HepG2 (cell line): ENCODE results near the gene LTA. TPM values are rescaled to one million over a fixed set of nuclear protein-coding genes. Genes with fewer than 3 reads are reported as not detected.

Experiments
- ADNP ChIP-seq: sonication (generic); formaldehyde crosslinking; IDR thresholded peaks from 2 replicates; pipeline ENCODE4 v1.4.0; 2020; ENCODE audit warnings: missing genetic modification reagents
- AKAP8 ChIP-seq: sonication (generic); formaldehyde crosslinking; IDR thresholded peaks from 2 replicates; pipeline ENCODE4 v1.5.1; 2020; ENCODE audit warnings: mild to moderate bottlenecking, missing genetic modification reagents
- ATAD3A ChIP-seq: sonication (generic); formaldehyde crosslinking; IDR thresholded peaks from 2 replicates; pipeline ENCODE4 v1.4.0; 2020; ENCODE audit warnings: missing genetic modification reagents
- EEA1 ChIP-seq: sonication (generic); formaldehyde crosslinking; IDR thresholded peaks from 2 replicates; pipeline ENCODE4 v1.5.1; 2020; ENCODE audit warnings: mild to moderate bottlenecking, missing genetic modification reagents, borderline replicate concordance
- FLYWCH1 ChIP-seq: sonication (generic); formaldehyde crosslinking; IDR thresholded peaks from 2 replicates; pipeline ENCODE4 v1.8.1; 2023; ENCODE audit warnings: mild to moderate bottlenecking, missing genetic modification reagents
- FOXA3 ChIP-seq: IDR thresholded peaks from 2 replicates; pipeline ENCODE4 v1.6.1; 2016; ENCODE audit warnings: missing genetic modification reagents, missing compliant biosample characterization
- FOXO4 ChIP-seq: sonication (generic); formaldehyde crosslinking; conservative IDR thresholded peaks from 2 replicates; pipeline ENCODE4 v1.8.1; 2023; ENCODE audit warnings: missing genetic modification reagents
- IRF9 ChIP-seq: sonication (generic); formaldehyde crosslinking; IDR thresholded peaks from 2 replicates; pipeline ENCODE4 v1.8.0; 2022; ENCODE audit warnings: missing genetic modification reagents, mild to moderate bottlenecking, borderline replicate concordance
- JDP2 ChIP-seq: sonication (generic); formaldehyde crosslinking; IDR thresholded peaks from 2 replicates; pipeline ENCODE4 v1.8.1; 2022; ENCODE audit warnings: missing genetic modification reagents, borderline replicate concordance
- KMT2A ChIP-seq: sonication (generic); formaldehyde crosslinking; IDR thresholded peaks from 2 replicates; pipeline ENCODE4 v1.4.0; 2020; ENCODE audit warnings: missing genetic modification reagents
- MED1 ChIP-seq: sonication (generic); formaldehyde crosslinking; IDR thresholded peaks from 2 replicates; pipeline ENCODE4 v1.4.0; 2020; ENCODE audit warnings: missing genetic modification reagents
- MIXL1 ChIP-seq: IDR thresholded peaks from 2 replicates; pipeline ENCODE4 v1.6.1; 2016
- MXD1 ChIP-seq: sonication (generic); formaldehyde crosslinking; IDR thresholded peaks from 2 replicates; pipeline ENCODE4 v1.4.0; 2020; ENCODE audit warnings: mild to moderate bottlenecking, missing genetic modification reagents
- MYPOP ChIP-seq: sonication (generic); formaldehyde crosslinking; IDR thresholded peaks from 2 replicates; pipeline ENCODE4 v1.8.1; 2023; ENCODE audit warnings: mild to moderate bottlenecking, moderate library complexity, missing genetic modification reagents
- PAWR ChIP-seq: sonication (generic); formaldehyde crosslinking; IDR thresholded peaks from 2 replicates; pipeline ENCODE4 v1.4.0; 2020; ENCODE audit warnings: missing genetic modification reagents, mild to moderate bottlenecking, borderline replicate concordance
- PAX8 ChIP-seq: sonication (generic); formaldehyde crosslinking; IDR thresholded peaks from 2 replicates; pipeline ENCODE4 v1.8.0; 2022; ENCODE audit warnings: mild to moderate bottlenecking, missing genetic modification reagents, borderline replicate concordance
- SMARCC2 ChIP-seq: fragments of 450-650 bp; IDR thresholded peaks from 2 replicates; pipeline ENCODE4 v1.6.1; 2017; ENCODE audit warnings: antibody characterized with exemption, mild to moderate bottlenecking
- SRSF1 ChIP-seq: fragments of 200-400 bp; formaldehyde crosslinking; optimal IDR thresholded peaks from 2 replicates; pipeline ENCODE3; 2017; ENCODE audit warnings: mild to moderate bottlenecking, low read depth, low read length, moderate library complexity
- THAP8 ChIP-seq: sonication (generic); formaldehyde crosslinking; IDR thresholded peaks from 2 replicates; pipeline ENCODE4 v1.5.1; 2020; ENCODE audit warnings: missing genetic modification reagents, mild to moderate bottlenecking, borderline replicate concordance
- ZNF124 ChIP-seq: sonication (generic); formaldehyde crosslinking; IDR thresholded peaks from 2 replicates; pipeline ENCODE4 v1.4.0; 2020; ENCODE audit warnings: missing genetic modification reagents
- ZNF263 ChIP-seq: sonication (generic); formaldehyde crosslinking; IDR thresholded peaks from 2 replicates; pipeline ENCODE4 v1.4.0; 2020; ENCODE audit warnings: missing genetic modification reagents
- ZNF331 ChIP-seq: sonication (generic); formaldehyde crosslinking; IDR thresholded peaks from 2 replicates; pipeline ENCODE4 v1.4.0; 2020; ENCODE audit warnings: missing genetic modification reagents
- ZNF354B ChIP-seq: sonication (generic); formaldehyde crosslinking; IDR thresholded peaks from 2 replicates; pipeline ENCODE4 v1.8.0; 2022; ENCODE audit warnings: mild to moderate bottlenecking, missing genetic modification reagents
- ZNF558 ChIP-seq: sonication (generic); formaldehyde crosslinking; IDR thresholded peaks from 2 replicates; pipeline ENCODE4 v1.9.0; 2022; ENCODE audit warnings: mild to moderate bottlenecking, missing genetic modification reagents, borderline replicate concordance
- ZNF563 ChIP-seq: sonication (generic); formaldehyde crosslinking; IDR thresholded peaks from 2 replicates; pipeline ENCODE4 v1.8.0; 2022; ENCODE audit warnings: mild to moderate bottlenecking, moderate library complexity, missing genetic modification reagents
- ZNF816 ChIP-seq: sonication (generic); formaldehyde crosslinking; IDR thresholded peaks from 2 replicates; pipeline ENCODE4 v1.8.0; 2022; ENCODE audit warnings: missing genetic modification reagents, mild to moderate bottlenecking, borderline replicate concordance
- ZNF83 ChIP-seq: sonication (generic); formaldehyde crosslinking; IDR thresholded peaks from 2 replicates; pipeline ENCODE4 v1.4.0; 2020; ENCODE audit warnings: missing genetic modification reagents, mild to moderate bottlenecking, borderline replicate concordance
- ZSCAN25 ChIP-seq: sonication (generic); formaldehyde crosslinking; IDR thresholded peaks from 2 replicates; pipeline ENCODE4 v1.8.0; 2022; ENCODE audit warnings: mild to moderate bottlenecking, missing genetic modification reagents
- ZSCAN30 ChIP-seq: sonication (generic); formaldehyde crosslinking; IDR thresholded peaks from 2 replicates; pipeline ENCODE4 v1.5.0; 2020; ENCODE audit warnings: mild to moderate bottlenecking, missing genetic modification reagents
- polyA plus RNA-seq, 8 experiments: library from polyadenylated mRNA; depleted of rRNA in 3 of 8; stranded (reverse) in 7 of 8; unstranded in 1 of 8; fragments of >200 nt; fragmentation: Illumina TruSeq in 4 of 8; extraction: Trizol in 4 of 8; gene quantifications; 2 replicates each; pipeline versions ENCODE4 v1.2.1 to v1.2.3, GENCODE V29; 2011 to 2016; ENCODE audit warnings: low read depth in 4 of 8, missing spikeins in 1 of 8, mixed read lengths in 1 of 8; ENCODE audit not compliant: insufficient read depth in 1 of 8
- total RNA-seq, 5 experiments: library from RNA; depleted of rRNA; stranded (reverse); fragments of >200 nt; fragmentation: Illumina TruSeq; extraction: Trizol; gene quantifications; 2 replicates each; pipeline ENCODE4 v1.2.3, GENCODE V29; 2016; ENCODE audit warnings: low read depth in 1 of 5

Gene LTA
- total and polyA plus RNA-seq, 2 of the 13 experiments (the other 11 are each of a cell fraction or from before 2014, with no cell fraction given): 0.09 TPM; not detected in 1

- TF ChIP-seq ZNF124 (CRISPR knock-in tag) (no peak), FOXO4 (CRISPR knock-in tag) (no peak), ZNF558 (CRISPR knock-in tag) (no peak), EEA1 (0 out of 2 replicates have a peak, but pooled peaks have one; percentile 64), AKAP8 (peak; percentile 88; the same call in 1 of the 2 replicates), JDP2 (CRISPR knock-in tag) (no peak), PAWR (no peak), PAX8 (CRISPR knock-in tag) (no peak), ZNF816 (no peak), ZSCAN25 (CRISPR knock-in tag) (no peak), THAP8 (CRISPR knock-in tag) (no peak), KMT2A (CRISPR knock-in tag) (0 out of 2 replicates have a peak, but pooled peaks have one; percentile 41), MYPOP (CRISPR knock-in tag) (no peak), IRF9 (peak; percentile 42; the same call in 1 of the 2 replicates), FOXA3 (CRISPR knock-in tag) (no peak; the same call in 1 of the 2 replicates), MED1 (CRISPR knock-in tag) (peak; percentile 12; the same call in 1 of the 2 replicates), FLYWCH1 (CRISPR knock-in tag) (no peak), SRSF1 (no peak), ZNF263 (CRISPR knock-in tag) (peak; percentile 53; the same call in 1 of the 2 replicates), ATAD3A (CRISPR knock-in tag) (no peak), ZNF354B (CRISPR knock-in tag) (no peak), SMARCC2 (no peak), ADNP (CRISPR knock-in tag) (no peak), MIXL1 (CRISPR knock-in tag) (no peak), ZSCAN30 (no peak), ZNF563 (CRISPR knock-in tag) (no peak), ZNF83 (CRISPR knock-in tag) (0 out of 2 replicates have a peak, but pooled peaks have one; percentile 36), ZNF331 (CRISPR knock-in tag) (0 out of 2 replicates have a peak, but pooled peaks have one; percentile 41), MXD1 (CRISPR knock-in tag) (no peak)
These were observed 43.2 kb upstream of the LTA start, which contains the start of gene MCCD1 (continued) for GRCh38 chr6:31528821-31529328.
